Measurements from ENCODE around the gene CPTP. TPM values are rescaled to one million over a fixed set of nuclear protein-coding genes. Genes with fewer than 3 reads are reported as not detected.

Gene CPTP
- total and polyA plus RNA-seq, 2 of the 13 experiments (the other 11 are each of a cell fraction or from before 2014, with no cell fraction given): 5.5 to 9.3 TPM

GRCh38 chr1:1347663-1348419 is 23.2 kb downstream of the CPTP start (continued):
- TF ChIP-seq DMTF1 (CRISPR knock-in tag; IDR thresholded peaks at IDR 0.05) (no peak), PCBP1 (IDR thresholded peaks at IDR 0.05; ENCODE audit: borderline replicate concordance, low read depth, low read length) (no peak), HOXA9 (CRISPR knock-in tag; IDR thresholded peaks at IDR 0.05; ENCODE audit: borderline replicate concordance) (no peak), ZNF567 (CRISPR knock-in tag; IDR thresholded peaks at IDR 0.05; ENCODE audit: borderline replicate concordance) (no peak), KDM5B (CRISPR knock-in tag; IDR thresholded peaks at IDR 0.05; ENCODE audit: borderline replicate concordance) (peak; percentile 58), ZNF367 (CRISPR knock-in tag; IDR thresholded peaks at IDR 0.05; ENCODE audit: borderline replicate concordance) (no peak), BHLHE40 (IDR thresholded peaks at IDR 0.05; ENCODE audit: low read length) (no peak), SOX13 (IDR thresholded peaks at IDR 0.05) (no peak), SOX13 (CRISPR knock-in tag; conservative IDR thresholded peaks at IDR 0.05 in 1 of 2, IDR thresholded peaks at IDR 0.05 in 1 of 2) (peak in 1 of 2 experiments; percentile 38; a peak in 1 of 4 replicates), ZNF281 (CRISPR knock-in tag; IDR thresholded peaks at IDR 0.05; ENCODE audit: borderline replicate concordance) (peak; percentile 79; the same call in 1 of the 2 replicates), SETDB1 (CRISPR knock-in tag; IDR thresholded peaks at IDR 0.05; ENCODE audit: borderline replicate concordance) (no peak), POLR2AphosphoS2 (IDR thresholded peaks at IDR 0.05; ENCODE audit: low read depth, low read length) (no peak), BORCS8-MEF2B (CRISPR knock-in tag; IDR thresholded peaks at IDR 0.05) (peak; percentile 12; the same call in 1 of the 2 replicates), POGK (CRISPR knock-in tag; conservative IDR thresholded peaks at IDR 0.05) (0 out of 2 replicates have a peak, but pooled peaks have one; percentile 12), NFRKB (IDR thresholded peaks at IDR 0.05) (no peak), ISX (CRISPR knock-in tag; conservative IDR thresholded peaks at IDR 0.05) (no peak), MTF1 (CRISPR knock-in tag; IDR thresholded peaks at IDR 0.05) (no peak), NFKB2 (CRISPR knock-in tag; IDR thresholded peaks at IDR 0.05; ENCODE audit: borderline replicate concordance) (no peak; the same call in 1 of the 2 replicates), ZNF503 (CRISPR knock-in tag; IDR thresholded peaks at IDR 0.05) (no peak), SATB2 (CRISPR knock-in tag; IDR thresholded peaks at IDR 0.05) (no peak; the same call in 1 of the 2 replicates), ZNF552 (CRISPR knock-in tag; IDR thresholded peaks at IDR 0.05; ENCODE audit: borderline replicate concordance) (peak; percentile 28; the same call in 1 of the 2 replicates)
